GM12878 (cell line): ENCODE measurements around the gene PIK3R5. TPM values are rescaled to one million over a fixed set of nuclear protein-coding genes. Genes with fewer than 3 reads are reported as not detected.
A peak's percentile ranks its signal among the peaks of the same experiment; 100 is the strongest.

Experiments
- ATAC-seq: fragments of 200-7000 bp; cut with Tn5 transposase; 3 replicates; pipeline ENCODE4 v1.9.1; 2020; ENCODE audit warnings: mild to moderate bottlenecking, moderate library complexity
- BruUV-seq: library from RNA; stranded (reverse); fragments of 400-500 nt; replicated peaks from 2 replicates; lab custom pipeline; 2021; lab: Mats Ljungman, UMichigan
- CTCF ChIA-PET: fragments of 300-600 bp; sonication (Branson Sonifier 250); formaldehyde crosslinking; extraction: SDS; loops from one replicate; lab custom pipeline; 2021; ENCODE audit warnings: inconsistent platforms; lab: Yijun Ruan, JAX
- POLR2A ChIA-PET: fragments of 350-600 bp; formaldehyde crosslinking; extraction: SDS; loops from one replicate; lab custom pipeline; 2021; ENCODE audit warnings: inconsistent platforms; lab: Charles Lee
- RAD21 ChIA-PET: fragments of 300-600 bp; sonication (Branson Sonifier 250); formaldehyde crosslinking; loops from one replicate; lab custom pipeline; 2023; ENCODE audit warnings: antibody characterized with exemption; ENCODE audit not compliant: unreplicated experiment; lab: Charles Lee
- SMC1A ChIA-PET: fragments of 300-600 bp; sonication (Branson Sonifier 250); formaldehyde crosslinking; loops from one replicate; lab custom pipeline; 2023; ENCODE audit not compliant: unreplicated experiment, uncharacterized antibody; lab: Charles Lee
- DNase-seq: peaks from one replicate; pipeline ENCODE4 v3.0.0-alpha.2; 2011; ENCODE audit warnings: low read depth, low spot score
- FAIRE-seq: peaks from 3 replicates; lab custom pipeline; 2011; peaks lifted over from hg19 to GRCh38; lab: Jason Lieb, UNC
- H2AFZ ChIP-seq: 2 replicates; pipeline ENCODE4 v1.6.0; 2011; ENCODE audit warnings: low read depth, low read length, control low read depth; ENCODE audit not compliant: control insufficient read depth
- H3K27ac ChIP-seq: 2 replicates; pipeline ENCODE4 v1.5.1; 2011; ENCODE audit warnings: control low read depth; ENCODE audit not compliant: control insufficient read depth, insufficient read depth
- H3K27me3 ChIP-seq, 2 experiments: replicated peaks in 1 of 2; 2 replicates each; pipeline versions ENCODE4 v1.6.0 to v1.6.1; 2011; ENCODE audit warnings: low read length in 1 of 2; ENCODE audit not compliant: control insufficient read depth in 2 of 2, insufficient read depth in 2 of 2
- H3K36me3 ChIP-seq, 2 experiments: 2 replicates each; pipeline ENCODE4 v1.5.1; 2011; ENCODE audit warnings: low read length in 1 of 2; ENCODE audit not compliant: control insufficient read depth in 2 of 2, insufficient read depth in 2 of 2
- H3K4me1 ChIP-seq: 2 replicates; pipeline ENCODE4 v1.6.1; 2011; ENCODE audit warnings: mild to moderate bottlenecking, low read length, moderate library complexity, mixed read lengths; ENCODE audit not compliant: control insufficient read depth, insufficient read depth
- H3K4me2 ChIP-seq: 2 replicates; pipeline ENCODE4 v1.6.0; 2011; ENCODE audit warnings: control low read depth; ENCODE audit not compliant: control insufficient read depth, insufficient read depth
- H3K4me3 ChIP-seq: fragments of 200-600 bp; sonication (generic); 2 replicates; pipeline ENCODE4 v1.5.1; 2016
- H3K79me2 ChIP-seq: 2 replicates; pipeline ENCODE4 v1.6.0; 2011; ENCODE audit warnings: low read length; ENCODE audit not compliant: control insufficient read depth, insufficient read depth
- H3K9ac ChIP-seq: 2 replicates; pipeline ENCODE4 v1.8.0; 2011; ENCODE audit warnings: low read length, control low read depth, mixed read lengths; ENCODE audit not compliant: control insufficient read depth, insufficient read depth
- H3K9me3 ChIP-seq: replicated peaks from 3 replicates; pipeline ENCODE4 v1.5.1; 2011; ENCODE audit warnings: mild to moderate bottlenecking, low read length; ENCODE audit not compliant: control insufficient read depth, insufficient read depth
- H4K20me1 ChIP-seq: 2 replicates; pipeline ENCODE4 v1.6.0; 2011; ENCODE audit not compliant: control insufficient read depth, insufficient read depth
- BHLHE40 ChIP-seq, 2 experiments: fragments of 450-650 bp in 1 of 2; IDR thresholded peaks; 2 replicates each; pipeline ENCODE4 v1.6.1; 2011 to 2017; ENCODE audit warnings: low read depth in 2 of 2, borderline replicate concordance in 1 of 2, improper control_type of control experiment in 1 of 2, low read length in 1 of 2, mild to moderate bottlenecking in 1 of 2
- CHD2 ChIP-seq: IDR thresholded peaks from 2 replicates; pipeline ENCODE4 v1.6.1; 2011; ENCODE audit warnings: low read depth, low read length, improper control_type of control experiment, borderline replicate concordance
- EED ChIP-seq: sonication (generic); IDR thresholded peaks from 2 replicates; pipeline ENCODE4 v1.6.1; 2016; ENCODE audit warnings: antibody characterized with exemption, low read depth
- HDAC2 ChIP-seq: fragments of 200-600 bp; sonication (generic); IDR thresholded peaks from 2 replicates; pipeline ENCODE4 v1.6.1; 2017
- POLR2AphosphoS2 ChIP-seq: IDR thresholded peaks from 2 replicates; pipeline ENCODE4 v1.6.1; 2011; ENCODE audit warnings: low read depth, mild to moderate bottlenecking, low read length, improper control_type of control experiment, moderate library complexity
- POU2F2 ChIP-seq: IDR thresholded peaks from 3 replicates; pipeline ENCODE4 v1.6.1; 2011; ENCODE audit warnings: low read depth, mild to moderate bottlenecking, low read length, borderline replicate concordance
- RELA ChIP-seq: fragments of 450-650 bp; IDR thresholded peaks from 2 replicates; pipeline ENCODE4 v1.8.0; 2014; ENCODE audit warnings: borderline replicate concordance; ENCODE audit not compliant: partially characterized antibody
- SPI1 ChIP-seq: IDR thresholded peaks from 2 replicates; pipeline ENCODE4 v1.6.1; 2011; ENCODE audit warnings: low read depth, mild to moderate bottlenecking, low read length, moderate library complexity, borderline replicate concordance; ENCODE audit not compliant: insufficient read depth
- ZNF274 ChIP-seq: IDR thresholded peaks from one replicate; pipeline ENCODE4 v1.8.0; 2011; ENCODE audit not compliant: insufficient read length, insufficient read depth
- WGBS: methylation state at CpG from one replicate; pipeline ENCODE4 v1.1.6; 2016; ENCODE audit warnings: low lambda C conversion rate; ENCODE audit not compliant: insufficient replicate concordance, insufficient coverage; ENCODE audit errors: missing lambda C conversion rate; 5-methylcytosine and 5-hydroxymethylcytosine counted together
- in situ Hi-C: fragments of 300-500 bp; cut with MboI; formaldehyde crosslinking; loops from 9 replicates; pipeline ENCODE4 v1.14.3; 2018; ENCODE audit warnings: mixed read lengths
- intact Hi-C: fragments of 100-400 bp; cut with micrococcal nuclease; formaldehyde crosslinking; loops from one replicate; pipeline ENCODE4 v1.14.2; 2022; ENCODE audit not compliant: unreplicated experiment
- polyA plus RNA-seq, 11 experiments: library from polyadenylated mRNA; depleted of rRNA in 4 of 11; unstranded in 6 of 11; stranded (reverse) in 5 of 11; fragments of >200 nt; fragmentation: Nextera tagmentation in 4 of 11; fragmentation: Illumina TruSeq in 1 of 11; extraction: Ambion mirVana in 4 of 11; extraction: Trizol in 1 of 11; gene quantifications; 1 replicate in 1 of 11; 2 replicates in 10 of 11; pipeline versions ENCODE4 v1.2.1 to v1.2.3, GENCODE V29; 2011 to 2016; ENCODE audit warnings: inconsistent platforms in 2 of 11, missing spikeins in 2 of 11, low read depth in 1 of 11
- total RNA-seq, 4 experiments: library from RNA; depleted of rRNA in 3 of 4; stranded (reverse); fragments of >200 nt in 3 of 4; fragmentation: Illumina TruSeq in 1 of 4; extraction: Trizol in 1 of 4; gene quantifications; 2 replicates each; pipeline versions ENCODE4 v1.2.1 to v1.2.3, GENCODE V29; 2013 to 2021
- TF ChIP-seq, protein P1 (sequence below): fragments of 450-650 bp; IDR thresholded peaks from 2 replicates; pipeline ENCODE4 v1.6.1; 2014; ENCODE audit warnings: mild to moderate bottlenecking
- TF ChIP-seq, protein P2 (sequence below): fragments of 450-650 bp; IDR thresholded peaks from 2 replicates; pipeline ENCODE4 v1.6.1; 2016; ENCODE audit warnings: mild to moderate bottlenecking
- TF ChIP-seq, protein P3 (sequence below): fragments of 450-650 bp; IDR thresholded peaks from 2 replicates; pipeline ENCODE4 v1.6.1; 2017; ENCODE audit warnings: antibody characterized with exemption, mild to moderate bottlenecking, moderate library complexity
- TF ChIP-seq, protein P4 (sequence below): IDR thresholded peaks from 2 replicates; pipeline ENCODE4 v1.6.1; 2011; ENCODE audit warnings: borderline replicate concordance, low read depth, mild to moderate bottlenecking, moderate library complexity, low read length; ENCODE audit not compliant: insufficient read depth, poor library complexity, severe bottlenecking

The PIK3R5 gene
- total and polyA plus RNA-seq, 10 of the 15 experiments (the other 5 are each of a cell fraction or from before 2014, with no cell fraction given): 9.5 to 50.8 (median 35.5) TPM

GRCh38 chr17:8959312-8959918, 6.1 kb downstream of the PIK3R5 start:
- Histone ChIP-seq H2AFZ (no peak overlapping the region), H3K27ac (peak overlapping the region; percentile 81), H3K36me3 (peaks cover 0 to 3% of the 10 kb centered on the region in 2 experiments; a peak in 2 of 4 replicates), H3K4me2 (peak overlapping the region; percentile 85), H4K20me1 (no peaks in the 10 kb centered on the region)
- WGBS: 47% methylated on average over 9 of the region's 9 CpGs
- BruUV-seq: no TSS peak
- intact Hi-C loops: loop anchor here (5.0 kb wide), 3 partner anchors 33 to 102 kb away; no protein-coding TSS in a partner anchor
- ChIA-PET POLR2A (interaction anchor here (0.6 to 1.2 kb wide), 5 partner anchors 17 to 129 kb away, joined by 3 to 10 read pairs (median 4); no protein-coding TSS in a partner anchor), CTCF (interaction anchor here (1.1 to 5.7 kb wide), 6 partner anchors 9 to 64 kb away, joined by 3 to 44 read pairs (median 4); no protein-coding TSS in a partner anchor)
- TF ChIP-seq POU2F2 (peak; percentile 79; the same call in 1 of the 3 replicates), ZNF274 (no peak), EED (no peak), SPI1 (no peak), RELA (no peak), CHD2 (no peak), BHLHE40 (IDR thresholded peaks at IDR 0.05; ENCODE audit: borderline replicate concordance in 1 of 2, low read depth in 2 of 2, low read length in 1 of 2) (peak; percentile 37 to 68; a peak in 3 of 4 replicates), HDAC2 (no peak), POLR2AphosphoS2 (no peak; the same call in 1 of the 2 replicates)
- TF ChIP-seq, protein P1, sequence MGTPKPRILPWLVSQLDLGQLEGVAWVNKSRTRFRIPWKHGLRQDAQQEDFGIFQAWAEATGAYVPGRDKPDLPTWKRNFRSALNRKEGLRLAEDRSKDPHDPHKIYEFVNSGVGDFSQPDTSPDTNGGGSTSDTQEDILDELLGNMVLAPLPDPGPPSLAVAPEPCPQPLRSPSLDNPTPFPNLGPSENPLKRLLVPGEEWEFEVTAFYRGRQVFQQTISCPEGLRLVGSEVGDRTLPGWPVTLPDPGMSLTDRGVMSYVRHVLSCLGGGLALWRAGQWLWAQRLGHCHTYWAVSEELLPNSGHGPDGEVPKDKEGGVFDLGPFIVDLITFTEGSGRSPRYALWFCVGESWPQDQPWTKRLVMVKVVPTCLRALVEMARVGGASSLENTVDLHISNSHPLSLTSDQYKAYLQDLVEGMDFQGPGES: no peak
- TF ChIP-seq, protein P2, sequence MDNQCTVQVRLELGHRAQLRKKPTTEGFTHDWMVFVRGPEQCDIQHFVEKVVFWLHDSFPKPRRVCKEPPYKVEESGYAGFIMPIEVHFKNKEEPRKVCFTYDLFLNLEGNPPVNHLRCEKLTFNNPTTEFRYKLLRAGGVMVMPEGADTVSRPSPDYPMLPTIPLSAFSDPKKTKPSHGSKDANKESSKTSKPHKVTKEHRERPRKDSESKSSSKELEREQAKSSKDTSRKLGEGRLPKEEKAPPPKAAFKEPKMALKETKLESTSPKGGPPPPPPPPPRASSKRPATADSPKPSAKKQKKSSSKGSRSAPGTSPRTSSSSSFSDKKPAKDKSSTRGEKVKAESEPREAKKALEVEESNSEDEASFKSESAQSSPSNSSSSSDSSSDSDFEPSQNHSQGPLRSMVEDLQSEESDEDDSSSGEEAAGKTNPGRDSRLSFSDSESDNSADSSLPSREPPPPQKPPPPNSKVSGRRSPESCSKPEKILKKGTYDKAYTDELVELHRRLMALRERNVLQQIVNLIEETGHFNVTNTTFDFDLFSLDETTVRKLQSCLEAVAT: peak; percentile 24; the same call in 1 of the 2 replicates
- TF ChIP-seq, protein P3, sequence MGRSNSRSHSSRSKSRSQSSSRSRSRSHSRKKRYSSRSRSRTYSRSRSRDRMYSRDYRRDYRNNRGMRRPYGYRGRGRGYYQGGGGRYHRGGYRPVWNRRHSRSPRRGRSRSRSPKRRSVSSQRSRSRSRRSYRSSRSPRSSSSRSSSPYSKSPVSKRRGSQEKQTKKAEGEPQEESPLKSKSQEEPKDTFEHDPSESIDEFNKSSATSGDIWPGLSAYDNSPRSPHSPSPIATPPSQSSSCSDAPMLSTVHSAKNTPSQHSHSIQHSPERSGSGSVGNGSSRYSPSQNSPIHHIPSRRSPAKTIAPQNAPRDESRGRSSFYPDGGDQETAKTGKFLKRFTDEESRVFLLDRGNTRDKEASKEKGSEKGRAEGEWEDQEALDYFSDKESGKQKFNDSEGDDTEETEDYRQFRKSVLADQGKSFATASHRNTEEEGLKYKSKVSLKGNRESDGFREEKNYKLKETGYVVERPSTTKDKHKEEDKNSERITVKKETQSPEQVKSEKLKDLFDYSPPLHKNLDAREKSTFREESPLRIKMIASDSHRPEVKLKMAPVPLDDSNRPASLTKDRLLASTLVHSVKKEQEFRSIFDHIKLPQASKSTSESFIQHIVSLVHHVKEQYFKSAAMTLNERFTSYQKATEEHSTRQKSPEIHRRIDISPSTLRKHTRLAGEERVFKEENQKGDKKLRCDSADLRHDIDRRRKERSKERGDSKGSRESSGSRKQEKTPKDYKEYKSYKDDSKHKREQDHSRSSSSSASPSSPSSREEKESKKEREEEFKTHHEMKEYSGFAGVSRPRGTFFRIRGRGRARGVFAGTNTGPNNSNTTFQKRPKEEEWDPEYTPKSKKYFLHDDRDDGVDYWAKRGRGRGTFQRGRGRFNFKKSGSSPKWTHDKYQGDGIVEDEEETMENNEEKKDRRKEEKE: no peak
- TF ChIP-seq, protein P4, sequence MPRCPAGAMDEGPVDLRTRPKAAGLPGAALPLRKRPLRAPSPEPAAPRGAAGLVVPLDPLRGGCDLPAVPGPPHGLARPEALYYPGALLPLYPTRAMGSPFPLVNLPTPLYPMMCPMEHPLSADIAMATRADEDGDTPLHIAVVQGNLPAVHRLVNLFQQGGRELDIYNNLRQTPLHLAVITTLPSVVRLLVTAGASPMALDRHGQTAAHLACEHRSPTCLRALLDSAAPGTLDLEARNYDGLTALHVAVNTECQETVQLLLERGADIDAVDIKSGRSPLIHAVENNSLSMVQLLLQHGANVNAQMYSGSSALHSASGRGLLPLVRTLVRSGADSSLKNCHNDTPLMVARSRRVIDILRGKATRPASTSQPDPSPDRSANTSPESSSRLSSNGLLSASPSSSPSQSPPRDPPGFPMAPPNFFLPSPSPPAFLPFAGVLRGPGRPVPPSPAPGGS: no peak
- TF ChIP-seq, all 136 proteins: peak for 3
- FAIRE-seq (no peak), ATAC-seq (peak; percentile 1; the same call in 1 of the 3 replicates), DNase-seq (no peak)
- Histone ChIP-seq H3K4me3 (peak overlapping the region; percentile 37; the same call in 1 of the 2 replicates), H3K4me1 (peaks cover 72% of the 10 kb centered on the region), H3K9me3 (no peaks in the 10 kb centered on the region), H3K9ac (peak overlapping the region; percentile 26), H3K27me3 (no peaks in the 10 kb centered on the region), H3K79me2 (peaks cover 95% of the 10 kb centered on the region)
- in situ Hi-C loops: loop anchor here (5.0 to 25.0 kb wide), 2 partner anchors 102 to 1078 kb away; no protein-coding TSS in a partner anchor
- ChIA-PET RAD21 (interaction anchor here (1.0 to 6.0 kb wide), 7 partner anchors 11 to 333 kb away, joined by 4 to 69 read pairs (median 8); no protein-coding TSS in a partner anchor), SMC1A (interaction anchor here (1.1 to 19.1 kb wide), 6 partner anchors 12 to 94 kb away, joined by 3 to 345 read pairs (median 4); no protein-coding TSS in a partner anchor)
